K562 (cell line): ENCODE data around the gene NOS2. TPM values are rescaled to one million over a fixed set of nuclear protein-coding genes. Genes with fewer than 3 reads are reported as not detected.

Experiments used
- MTA2 ChIP-seq: fragments of 450-650 bp; IDR thresholded peaks from 2 replicates; pipeline ENCODE4 v1.6.1; 2016; ENCODE audit warnings: low read depth
- NFIC ChIP-seq: fragments of 450-650 bp; IDR thresholded peaks from 2 replicates; pipeline ENCODE4 v1.6.1; 2017; ENCODE audit warnings: mild to moderate bottlenecking, inconsistent platforms
- TBL1XR1 ChIP-seq, 2 experiments: IDR thresholded peaks; 2 replicates each; pipeline ENCODE4 v1.6.1; 2012; ENCODE audit warnings: improper control_type of control experiment in 2 of 2, low read length in 2 of 2, mild to moderate bottlenecking in 1 of 2
- TFAM ChIP-seq: fragments of 250-450 bp; sonication (Bioruptor Pico); conservative IDR thresholded peaks from 2 replicates; pipeline ENCODE4 v1.5.0; 2021; ENCODE audit warnings: mild to moderate bottlenecking, moderate library complexity
- ZBTB26 ChIP-seq: fragments of 450-650 bp; formaldehyde crosslinking; IDR thresholded peaks from 2 replicates; pipeline ENCODE4 v1.4.0; 2022; ENCODE audit warnings: missing genetic modification characterization
- ZBTB49 ChIP-seq: sonication (generic); formaldehyde crosslinking; IDR thresholded peaks from 2 replicates; pipeline ENCODE4 v1.8.0; 2022; ENCODE audit warnings: missing genetic modification reagents, mild to moderate bottlenecking, borderline replicate concordance
- polyA plus RNA-seq, 8 experiments: library from polyadenylated mRNA; depleted of rRNA in 4 of 8; stranded (reverse) in 5 of 8; unstranded in 3 of 8; fragments of >200 nt; fragmentation: Nextera tagmentation in 2 of 8; fragmentation: Illumina TruSeq in 1 of 8; extraction: Ambion mirVana in 2 of 8; extraction: Trizol in 1 of 8; gene quantifications; 2 replicates each; pipeline versions ENCODE4 v1.2.1 to v1.2.3, GENCODE V29; 2011 to 2014; ENCODE audit warnings: inconsistent platforms in 1 of 8, missing spikeins in 1 of 8
- small RNA-seq: library from RNA; depleted of rRNA; stranded (forward); fragments of <200 nt; gene quantifications from one replicate; pipeline ENCODE3, GENCODE V24; 2014
- total RNA-seq, 7 experiments: library from RNA; depleted of rRNA in 6 of 7; stranded (reverse); fragments of >200 nt in 6 of 7; fragmentation: Illumina TruSeq in 2 of 7; extraction: Trizol in 2 of 7; gene quantifications; 2 replicates each; pipeline versions ENCODE4 v1.2.1 to v1.2.3, GENCODE V29; 2011 to 2021; ENCODE audit warnings: low replicate concordance in 1 of 7

The NOS2 gene
- total and polyA plus RNA-seq, 9 of the 15 experiments (the other 6 are each of a cell fraction or from before 2014, with no cell fraction given): not detected

- TF ChIP-seq ZBTB49 (CRISPR knock-in tag): no peak
- TF ChIP-seq NFIC: no peak
- TF ChIP-seq TFAM (CRISPR knock-in tag): no peak
- no peak for TF ChIP-seq ZBTB26 (CRISPR knock-in tag)
- TF ChIP-seq TBL1XR1 (IDR thresholded peaks at IDR 0.05; ENCODE audit: low read length in 2 of 2): no peak
- no peak for TF ChIP-seq MTA2
Observed at GRCh38 chr17:27721797-27722196, 78.5 kb downstream of the NOS2 start (continued).

Small RNAs within 50 kb of the gene (small RNA-seq; reads per million reads assigned to genes)
- gene AC130289.1 (not detected), gene AC130289.2 (not detected)

Other genes with a start within 250 kb of the NOS2 start
- gene LGALS9, start 169.3 kb downstream of the NOS2 start, total RNA-seq (2014; rRNA removed): 2.8 and 3.0 TPM in 2 replicates
- 1.7 and 2.0 TPM in 2 replicates for gene LGALS9, start 169.3 kb downstream of the NOS2 start, total RNA-seq (2014; rRNA removed; fragmentation: Illumina TruSeq; extraction: Trizol)
- 3.7 and 4.8 TPM in 2 replicates for gene LGALS9, start 169.3 kb downstream of the NOS2 start, total RNA-seq (2015; rRNA removed; fragmentation: Illumina TruSeq; extraction: Trizol)
- gene LGALS9, start 169.3 kb downstream of the NOS2 start, total RNA-seq (2021): 4.6 and 5.0 TPM in 2 replicates
- 1.5 and 7.3 TPM in 2 replicates for gene LGALS9, start 169.3 kb downstream of the NOS2 start, polyA plus RNA-seq (2011; rRNA removed)
- gene LGALS9, start 169.3 kb downstream of the NOS2 start, polyA plus RNA-seq (2014; fragmentation: Illumina TruSeq; extraction: Trizol): 3.8 and 5.8 TPM in 2 replicates
- under 1 TPM; 0.45 to 0.77 TPM for gene LGALS9, start 169.3 kb downstream of the NOS2 start, polyA plus RNA-seq (2014; fragmentation: Nextera tagmentation; extraction: Ambion mirVana)
- gene LGALS9, start 169.3 kb downstream of the NOS2 start, polyA plus RNA-seq (2014; rRNA removed): 5.6 and 6.9 TPM in 2 replicates
- 1.6 and 3.2 TPM in 2 replicates for gene LYRM9, start 92.8 kb upstream of the NOS2 start, total RNA-seq (2014; rRNA removed)
- gene LYRM9, start 92.8 kb upstream of the NOS2 start, total RNA-seq (2014; rRNA removed; fragmentation: Illumina TruSeq; extraction: Trizol): 0.89 and 0.98 TPM in 2 replicates
- 1.2 and 1.4 TPM in 2 replicates for gene LYRM9, start 92.8 kb upstream of the NOS2 start, total RNA-seq (2015; rRNA removed; fragmentation: Illumina TruSeq; extraction: Trizol)
- gene LYRM9, start 92.8 kb upstream of the NOS2 start, total RNA-seq (2021): 1.1 and 1.8 TPM in 2 replicates
- 4.1 and 4.7 TPM in 2 replicates for gene LYRM9, start 92.8 kb upstream of the NOS2 start, polyA plus RNA-seq (2011; rRNA removed)
- gene LYRM9, start 92.8 kb upstream of the NOS2 start, polyA plus RNA-seq (2014; fragmentation: Illumina TruSeq; extraction: Trizol): 1.3 and 1.9 TPM in 2 replicates
- gene LYRM9, start 92.8 kb upstream of the NOS2 start, polyA plus RNA-seq (2014; fragmentation: Nextera tagmentation; extraction: Ambion mirVana): 1 to 10 TPM; 1.0 to 1.8 TPM
- gene LYRM9, start 92.8 kb upstream of the NOS2 start, polyA plus RNA-seq (2014; rRNA removed): 2.7 and 3.3 TPM in 2 replicates
- 25.7 and 25.8 TPM in 2 replicates for gene NLK, start 242.1 kb upstream of the NOS2 start, total RNA-seq (2014; rRNA removed)
- 26.3 and 29.8 TPM in 2 replicates for gene NLK, start 242.1 kb upstream of the NOS2 start, total RNA-seq (2014; rRNA removed; fragmentation: Illumina TruSeq; extraction: Trizol)
- gene NLK, start 242.1 kb upstream of the NOS2 start, total RNA-seq (2015; rRNA removed; fragmentation: Illumina TruSeq; extraction: Trizol): 33.2 and 33.7 TPM in 2 replicates
- 29.1 and 29.2 TPM in 2 replicates for gene NLK, start 242.1 kb upstream of the NOS2 start, total RNA-seq (2021)
- gene NLK, start 242.1 kb upstream of the NOS2 start, polyA plus RNA-seq (2011; rRNA removed): 44.4 and 59.6 TPM in 2 replicates
- 30.5 and 33.7 TPM in 2 replicates for gene NLK, start 242.1 kb upstream of the NOS2 start, polyA plus RNA-seq (2014; fragmentation: Illumina TruSeq; extraction: Trizol)
- gene NLK, start 242.1 kb upstream of the NOS2 start, polyA plus RNA-seq (2014; fragmentation: Nextera tagmentation; extraction: Ambion mirVana): 10 to 100 TPM; 10.9 to 11.1 TPM
- 26.7 and 27.7 TPM in 2 replicates for gene NLK, start 242.1 kb upstream of the NOS2 start, polyA plus RNA-seq (2014; rRNA removed)